HG03159 (cell line): ENCODE measurements around the gene IGFALS.

Experiments
- ATAC-seq: cut with Tn5 transposase; IDR thresholded peaks from one replicate; pipeline ENCODE4 v1.9.1; 2021; ENCODE audit warnings: mild to moderate bottlenecking, moderate library complexity; ENCODE audit not compliant: unreplicated experiment

IGFALS gene

DNA sequence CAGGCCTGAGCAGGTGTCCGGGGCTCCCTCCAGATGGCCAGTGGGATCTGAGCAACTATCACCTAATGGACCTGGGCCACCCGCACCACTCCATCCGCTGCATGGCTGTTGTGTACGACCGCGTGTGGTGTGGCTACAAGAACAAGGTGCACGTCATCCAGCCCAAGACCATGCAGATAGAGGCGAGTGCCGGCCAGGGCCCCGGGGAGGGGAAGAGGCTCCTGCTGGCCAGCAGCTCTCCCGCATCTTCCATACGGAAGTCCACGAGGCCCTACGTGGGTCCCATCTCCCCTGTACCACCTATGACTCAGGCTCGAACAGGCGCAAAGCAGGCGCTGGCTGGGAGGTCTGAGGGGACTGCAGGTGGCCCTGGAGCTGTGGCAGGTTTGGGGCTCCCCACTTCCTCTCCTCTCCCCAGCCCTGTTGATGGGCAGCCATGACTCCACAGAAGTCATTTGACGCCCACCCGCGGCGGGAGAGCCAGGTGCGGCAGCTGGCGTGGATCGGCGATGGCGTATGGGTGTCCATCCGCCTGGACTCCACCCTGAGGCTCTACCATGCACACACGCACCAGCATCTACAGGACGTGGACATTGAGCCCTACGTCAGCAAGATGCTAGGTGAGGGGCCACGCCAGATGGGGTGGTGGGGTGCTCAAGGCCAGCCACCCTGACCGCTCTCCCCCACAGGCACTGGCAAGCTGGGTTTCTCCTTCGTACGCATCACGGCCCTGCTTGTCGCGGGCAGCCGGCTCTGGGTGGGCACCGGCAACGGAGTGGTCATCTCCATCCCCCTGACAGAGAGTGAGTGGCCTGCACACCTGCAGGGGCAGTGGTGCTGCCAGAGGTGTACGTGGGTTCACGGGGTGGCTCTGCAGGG is 26.1 kb downstream of the IGFALS start:
- no peak for ATAC-seq

DNA sequence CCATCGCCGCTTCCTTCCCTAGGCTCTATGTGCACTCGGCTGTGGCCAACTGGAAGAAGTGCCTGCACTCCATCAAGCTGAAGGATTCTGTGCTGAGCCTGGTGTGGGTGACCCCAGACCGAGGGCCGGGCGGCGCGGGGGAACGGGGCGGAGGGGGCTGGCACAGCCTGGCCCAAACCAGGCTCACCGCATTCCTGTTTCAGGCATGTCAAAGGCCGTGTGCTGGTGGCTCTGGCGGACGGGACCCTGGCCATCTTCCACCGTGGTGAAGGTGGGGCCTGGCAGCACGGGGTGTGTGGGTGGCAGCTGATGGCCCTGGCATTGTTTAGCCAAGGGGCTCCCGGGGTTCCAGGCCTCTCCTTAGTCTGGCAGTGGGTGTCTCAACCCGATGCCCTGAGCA is 26.8 kb downstream of the IGFALS start:
- no peak for ATAC-seq

DNA sequence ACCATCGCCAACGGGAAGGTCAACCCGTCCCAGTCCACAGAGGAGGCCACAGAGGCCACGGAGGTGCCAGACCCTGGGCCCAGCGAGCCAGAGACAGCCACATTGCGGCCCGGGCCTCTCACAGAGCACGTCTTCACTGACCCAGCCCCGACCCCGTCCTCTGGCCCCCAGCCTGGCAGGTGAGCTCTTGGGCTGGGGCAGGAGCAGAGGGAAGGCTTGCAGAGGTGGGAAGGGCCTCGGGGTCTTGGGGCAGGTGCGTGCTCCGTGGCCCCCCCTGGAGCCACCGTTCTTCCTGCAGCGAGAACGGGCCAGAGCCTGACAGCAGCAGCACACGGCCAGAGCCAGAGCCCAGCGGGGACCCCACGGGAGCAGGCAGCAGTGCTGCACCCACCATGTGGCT is 27.3 kb downstream of the IGFALS start:
- no peak for ATAC-seq

DNA sequence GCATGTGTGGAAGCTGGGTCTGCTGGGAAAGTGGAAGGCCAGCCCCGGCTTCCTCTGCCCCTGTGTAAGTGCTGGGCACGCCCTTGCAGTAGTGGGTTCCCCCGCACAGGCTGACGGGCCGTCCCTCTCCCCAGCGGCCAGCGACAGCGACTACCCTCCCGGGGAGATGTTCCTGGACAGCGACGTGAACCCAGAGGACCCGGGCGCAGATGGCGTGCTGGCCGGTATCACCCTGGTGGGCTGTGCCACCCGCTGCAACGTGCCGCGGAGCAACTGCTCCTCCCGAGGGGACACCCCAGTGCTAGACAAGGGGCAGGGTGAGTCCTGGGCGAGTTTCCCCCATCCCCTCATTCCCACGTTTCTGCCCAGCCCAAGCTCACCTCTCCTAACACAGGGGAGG is 27.7 kb downstream of the IGFALS start:
- no peak for ATAC-seq

DNA sequence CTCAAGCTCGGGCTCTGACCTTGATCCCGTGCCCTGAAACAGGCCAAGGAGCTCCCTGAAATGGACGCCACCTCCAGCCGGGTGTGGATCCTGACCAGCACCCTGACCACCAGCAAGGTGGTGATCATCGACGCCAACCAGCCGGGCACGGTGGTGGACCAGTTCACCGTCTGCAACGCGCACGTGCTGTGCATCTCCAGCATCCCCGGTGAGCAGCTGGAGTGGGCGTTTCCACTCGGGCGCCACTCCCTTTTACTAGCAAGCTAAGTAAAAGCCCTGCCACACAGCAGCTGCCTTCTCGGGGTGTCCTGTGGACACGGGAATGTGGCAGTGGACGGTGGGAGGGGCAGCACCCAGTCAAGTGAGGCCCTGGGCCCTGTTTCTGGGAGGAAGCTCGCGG is 28.5 kb downstream of the IGFALS start:
- ATAC-seq, result no peak

DNA sequence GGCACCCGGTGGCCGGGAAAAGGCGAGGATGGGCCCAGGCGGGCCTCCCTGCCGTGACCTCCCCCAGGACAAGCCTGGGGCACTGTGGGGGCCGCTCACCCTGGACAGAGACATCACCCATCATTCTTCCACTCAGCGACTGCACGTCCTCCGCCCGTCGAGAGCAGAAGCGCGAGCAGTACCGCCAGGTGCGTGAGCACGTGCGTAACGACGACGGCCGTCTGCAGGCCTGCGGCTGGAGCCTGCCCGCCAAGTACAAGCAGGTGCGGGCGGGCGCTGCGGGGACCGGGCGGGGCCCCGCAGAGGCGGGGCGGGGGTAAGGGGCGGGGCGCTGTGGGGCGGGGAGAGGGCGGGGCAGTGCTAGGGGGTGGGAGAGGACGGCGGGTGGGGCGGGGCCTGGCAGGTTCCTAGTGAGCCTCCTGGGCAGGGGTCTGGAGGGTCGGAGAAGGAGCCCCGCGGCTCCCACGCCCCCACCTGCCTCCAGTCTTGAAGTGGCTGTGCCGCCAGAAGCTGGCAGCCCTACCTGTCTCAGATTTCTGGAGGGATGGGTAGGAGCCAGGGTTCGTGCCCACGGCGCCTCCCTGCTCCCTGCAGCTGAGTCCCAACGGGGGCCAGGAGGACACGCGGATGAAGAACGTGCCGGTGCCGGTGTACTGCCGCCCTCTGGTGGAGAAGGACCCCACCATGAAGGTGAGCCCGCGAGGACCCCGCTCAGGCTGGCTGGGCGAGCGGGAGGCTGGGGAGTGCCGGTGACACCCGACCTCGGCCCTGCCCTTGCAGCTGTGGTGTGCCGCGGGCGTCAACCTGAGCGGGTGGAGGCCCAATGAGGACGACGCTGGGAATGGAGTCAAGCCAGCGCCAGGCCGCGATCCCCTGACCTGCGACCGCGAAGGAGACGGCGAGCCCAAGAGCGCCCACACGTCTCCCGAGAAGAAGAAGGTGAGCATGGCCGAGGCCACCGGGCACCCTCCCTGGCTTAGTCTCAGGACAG is 29.7 kb downstream of the IGFALS start:
- no peak for ATAC-seq

DNA sequence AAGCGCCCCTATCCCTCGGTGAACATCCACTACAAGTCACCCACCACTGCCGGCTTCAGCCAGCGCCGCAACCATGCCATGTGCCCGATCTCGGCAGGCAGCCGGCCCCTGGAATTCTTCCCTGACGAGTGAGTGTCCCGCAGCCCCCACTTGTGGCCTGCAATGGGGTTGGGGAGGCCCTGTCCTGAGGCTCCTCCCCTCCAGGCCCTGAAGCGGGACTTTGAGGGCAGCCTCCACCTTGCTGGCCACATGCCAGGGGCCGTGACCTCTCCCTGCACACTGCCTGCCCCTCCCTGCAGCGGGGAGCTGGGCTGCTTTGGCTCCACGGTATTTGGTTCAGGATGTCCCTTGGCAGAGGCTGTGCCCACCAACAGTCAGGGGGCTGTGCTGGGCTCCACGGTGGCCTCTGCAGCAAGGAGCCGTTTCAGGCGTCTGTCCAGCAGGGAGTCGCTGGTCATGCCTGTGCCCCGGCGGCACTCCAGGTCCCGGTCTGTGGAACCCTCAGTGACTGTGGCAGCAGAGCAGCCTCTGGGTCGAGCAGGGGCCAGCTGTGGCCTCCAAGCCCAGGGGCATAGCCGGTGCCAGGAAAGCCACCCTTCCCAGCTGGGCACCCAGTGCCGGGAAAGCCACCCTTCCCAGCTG is 30.5 kb downstream of the IGFALS start:
- no peak for ATAC-seq

DNA sequence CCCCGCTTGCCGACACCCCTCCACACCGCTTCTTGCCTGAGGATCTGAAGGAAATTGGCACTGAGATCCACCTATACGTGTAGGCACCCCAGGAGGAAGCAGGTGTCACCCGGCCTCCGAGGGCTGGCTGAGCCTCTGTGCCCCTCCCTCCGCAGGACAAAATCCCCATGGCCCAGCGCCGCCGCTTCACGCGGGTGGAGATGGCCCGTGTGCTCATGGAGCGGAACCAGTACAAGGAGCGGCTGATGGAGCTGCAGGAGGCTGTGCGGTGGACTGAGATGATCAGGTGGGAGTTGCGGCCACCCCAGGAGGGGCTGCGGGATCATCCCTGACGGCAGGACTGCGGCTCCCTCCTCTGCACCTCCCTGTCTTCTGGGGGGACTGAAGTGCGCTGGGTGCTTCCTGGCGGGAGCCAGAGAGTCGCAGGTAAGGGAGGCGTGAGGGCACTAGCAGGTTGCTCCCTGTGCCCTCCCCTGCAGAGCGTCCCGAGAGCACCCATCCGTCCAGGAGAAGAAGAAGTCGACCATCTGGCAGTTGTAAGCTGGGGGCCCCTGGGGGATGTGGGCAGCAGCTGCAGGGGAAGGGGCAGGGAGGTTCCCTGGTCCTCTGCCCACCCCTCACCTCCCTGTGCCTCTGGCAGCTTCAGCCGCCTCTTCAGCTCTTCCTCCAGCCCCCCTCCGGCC is 31.2 kb downstream of the IGFALS start:
- no peak for ATAC-seq

DNA sequence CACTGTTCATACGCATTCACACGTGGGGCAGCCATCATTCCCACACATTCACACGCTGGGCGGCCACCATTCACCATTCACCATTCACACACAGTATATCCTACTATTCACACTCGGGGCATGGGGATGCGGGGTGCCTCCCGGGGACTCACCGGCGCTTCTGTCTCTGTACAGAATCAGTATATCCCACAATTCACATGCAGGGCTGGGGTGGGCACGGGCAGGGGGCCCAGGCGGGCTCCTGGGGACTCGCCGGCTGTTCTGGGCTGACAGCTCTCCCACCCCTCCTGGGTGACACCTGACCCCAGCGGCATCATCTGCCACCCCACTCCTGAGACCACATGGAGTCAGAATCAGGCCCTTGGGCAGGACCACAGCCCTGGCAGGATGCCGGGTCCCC is 31.8 kb downstream of the IGFALS start:
- ATAC-seq, result no peak

DNA sequence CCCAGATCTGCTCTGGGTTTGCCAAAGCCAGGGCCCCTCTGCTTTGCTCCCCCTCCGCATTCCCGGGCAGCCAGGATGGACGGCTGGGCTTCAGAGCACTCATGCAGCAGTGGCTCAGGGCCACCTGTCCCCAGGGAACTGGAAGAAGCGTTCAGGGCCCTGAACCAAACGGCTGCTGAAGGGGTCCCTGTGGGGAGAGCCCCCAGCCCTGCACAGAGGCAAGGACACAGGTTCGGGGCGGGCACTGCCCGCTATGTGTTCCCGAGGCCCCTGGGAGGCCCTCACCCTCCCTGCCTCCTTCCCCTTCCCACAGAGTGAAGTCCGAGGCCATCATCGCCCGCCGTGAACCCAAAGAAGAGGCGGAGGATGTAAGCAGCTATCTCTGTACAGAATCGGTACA is 32.6 kb downstream of the IGFALS start:
- no peak for ATAC-seq

DNA sequence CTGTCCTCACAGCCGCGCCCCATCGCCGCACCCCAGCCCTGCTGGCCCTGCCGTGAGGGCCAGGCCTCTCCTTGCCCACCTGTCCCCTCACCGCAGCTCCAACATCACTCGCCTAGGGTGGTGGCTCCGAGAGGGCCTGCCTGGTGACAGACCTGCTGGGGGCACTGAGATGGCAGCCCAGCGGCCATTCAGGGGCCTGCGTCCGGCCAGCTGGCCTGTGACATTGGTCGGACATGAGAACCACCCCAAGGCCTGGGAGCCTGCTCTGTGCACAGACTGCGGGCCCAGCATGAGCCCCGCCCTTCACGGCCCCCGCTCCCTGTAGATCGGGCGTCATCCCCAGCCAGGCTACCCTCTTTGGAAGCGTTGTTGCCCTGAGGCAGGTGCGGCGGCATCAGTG is 34.0 kb downstream of the IGFALS start:
- no peak for ATAC-seq

DNA sequence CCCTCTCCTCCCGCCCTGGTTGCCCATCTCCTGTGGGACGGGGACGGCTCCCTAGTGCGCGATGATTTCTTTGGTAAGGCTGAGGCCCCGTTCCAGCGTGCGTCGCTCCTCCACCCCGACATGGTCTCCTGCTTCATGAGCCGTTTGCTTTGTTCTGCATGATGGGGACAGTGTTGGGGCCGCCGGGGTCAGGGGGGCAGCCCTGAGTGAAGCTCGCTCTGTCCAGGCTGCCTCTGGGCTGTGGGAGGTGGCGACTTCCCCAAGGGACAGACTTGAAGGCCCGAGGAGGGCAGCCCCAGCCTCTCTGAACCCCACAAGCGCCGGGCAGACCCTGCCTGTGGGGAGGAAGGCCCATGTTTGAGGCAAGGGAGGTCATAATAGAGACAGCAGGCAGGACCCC is 34.6 kb downstream of the IGFALS start:
- ATAC-seq, result no peak

DNA sequence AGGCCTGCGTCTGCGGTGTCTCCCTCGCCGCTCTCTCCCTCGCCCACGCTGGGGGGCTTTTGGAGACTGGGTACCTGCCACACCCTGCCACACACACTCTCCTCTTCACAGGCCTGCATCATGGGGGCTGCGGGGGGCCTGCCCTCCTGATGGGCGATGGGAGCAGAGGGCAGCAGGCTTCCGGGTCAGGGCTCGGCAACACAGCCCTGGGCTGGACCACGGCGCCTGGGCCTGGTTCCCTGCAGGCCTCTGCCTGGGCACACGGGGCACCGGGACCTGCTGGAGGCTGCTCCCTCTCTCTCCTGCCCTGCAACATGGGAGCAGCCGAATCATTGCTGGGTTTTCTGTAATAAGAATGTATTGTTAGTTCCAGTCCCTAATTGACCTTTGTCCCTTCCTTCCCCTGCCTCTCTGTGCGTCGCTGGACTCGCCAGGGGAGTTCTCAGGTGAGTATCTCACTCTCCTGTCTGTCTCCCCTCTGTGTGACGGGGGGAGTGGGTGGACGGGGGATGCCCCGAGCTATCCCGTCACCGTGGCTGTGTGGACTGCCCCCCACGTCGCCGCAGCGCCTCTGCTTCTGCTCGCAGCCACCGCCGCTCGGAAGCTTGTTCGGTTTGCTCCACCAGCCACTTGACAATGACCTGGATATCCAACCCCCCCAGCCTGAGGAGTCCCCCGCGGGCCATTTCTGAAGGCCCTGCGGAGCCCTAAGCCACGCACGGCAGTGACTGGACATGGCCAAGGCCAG is 35.6 kb downstream of the IGFALS start:
- ATAC-seq, result no peak

DNA sequence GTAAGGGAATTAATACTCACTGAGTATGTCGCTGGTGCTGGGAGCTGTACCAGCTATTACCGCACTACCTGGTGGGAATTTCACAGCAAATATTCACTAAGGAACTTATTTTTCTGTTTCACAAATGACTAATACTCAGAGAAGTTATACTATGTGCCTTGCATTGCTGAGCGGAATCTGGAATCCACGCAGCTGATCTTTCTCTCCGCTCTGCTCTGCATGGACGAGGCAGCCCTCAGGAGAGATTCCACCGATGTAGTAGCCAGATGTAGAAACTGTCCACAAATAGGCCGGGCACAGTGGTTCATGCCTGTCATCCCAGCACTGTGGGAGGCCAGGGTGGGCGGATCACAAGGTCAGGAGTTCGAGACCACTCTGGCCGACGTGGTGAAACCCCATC is 39.3 kb downstream of the IGFALS start:
- ATAC-seq, result no peak

DNA sequence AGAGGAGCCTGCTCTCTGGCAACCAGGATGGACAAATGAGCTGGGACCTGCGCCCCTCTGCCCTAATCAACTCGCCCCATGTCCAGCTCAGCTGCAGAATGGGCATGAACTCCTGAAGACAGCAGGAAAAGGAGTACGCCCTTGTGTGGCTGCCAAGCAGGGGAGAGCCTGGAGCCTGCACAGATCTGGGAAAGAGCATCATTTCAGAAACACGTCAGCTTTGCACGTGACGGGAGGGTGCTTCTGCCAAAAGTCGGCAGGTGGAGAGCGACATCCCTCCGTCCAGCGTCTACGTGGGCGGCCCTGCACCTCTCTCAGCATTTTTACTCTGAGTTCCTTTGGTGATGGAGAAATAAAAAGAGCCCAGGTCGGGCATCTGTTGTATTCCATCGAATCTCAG is 40.7 kb downstream of the IGFALS start:
- ATAC-seq, result no peak

DNA sequence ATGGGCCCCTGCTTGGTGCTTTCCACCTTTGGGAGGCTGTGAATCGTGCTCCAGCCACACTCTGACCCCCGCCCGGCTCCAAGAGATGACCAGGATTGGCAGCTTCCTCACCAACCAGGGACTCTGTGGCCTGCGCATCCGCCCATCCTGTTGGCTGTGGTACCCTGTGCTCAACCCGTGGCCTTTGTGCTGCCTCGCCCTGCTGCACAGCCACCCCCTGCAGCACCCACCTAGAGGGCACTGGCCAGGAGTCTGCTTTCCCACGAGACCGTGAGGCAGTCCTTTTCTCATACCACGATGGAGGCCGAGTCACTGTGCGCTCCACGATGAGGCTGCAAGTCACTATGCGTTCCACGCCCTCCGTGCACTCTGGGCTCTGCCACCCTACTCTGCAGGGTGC is 41.6 kb downstream of the IGFALS start:
- no peak for ATAC-seq

DNA sequence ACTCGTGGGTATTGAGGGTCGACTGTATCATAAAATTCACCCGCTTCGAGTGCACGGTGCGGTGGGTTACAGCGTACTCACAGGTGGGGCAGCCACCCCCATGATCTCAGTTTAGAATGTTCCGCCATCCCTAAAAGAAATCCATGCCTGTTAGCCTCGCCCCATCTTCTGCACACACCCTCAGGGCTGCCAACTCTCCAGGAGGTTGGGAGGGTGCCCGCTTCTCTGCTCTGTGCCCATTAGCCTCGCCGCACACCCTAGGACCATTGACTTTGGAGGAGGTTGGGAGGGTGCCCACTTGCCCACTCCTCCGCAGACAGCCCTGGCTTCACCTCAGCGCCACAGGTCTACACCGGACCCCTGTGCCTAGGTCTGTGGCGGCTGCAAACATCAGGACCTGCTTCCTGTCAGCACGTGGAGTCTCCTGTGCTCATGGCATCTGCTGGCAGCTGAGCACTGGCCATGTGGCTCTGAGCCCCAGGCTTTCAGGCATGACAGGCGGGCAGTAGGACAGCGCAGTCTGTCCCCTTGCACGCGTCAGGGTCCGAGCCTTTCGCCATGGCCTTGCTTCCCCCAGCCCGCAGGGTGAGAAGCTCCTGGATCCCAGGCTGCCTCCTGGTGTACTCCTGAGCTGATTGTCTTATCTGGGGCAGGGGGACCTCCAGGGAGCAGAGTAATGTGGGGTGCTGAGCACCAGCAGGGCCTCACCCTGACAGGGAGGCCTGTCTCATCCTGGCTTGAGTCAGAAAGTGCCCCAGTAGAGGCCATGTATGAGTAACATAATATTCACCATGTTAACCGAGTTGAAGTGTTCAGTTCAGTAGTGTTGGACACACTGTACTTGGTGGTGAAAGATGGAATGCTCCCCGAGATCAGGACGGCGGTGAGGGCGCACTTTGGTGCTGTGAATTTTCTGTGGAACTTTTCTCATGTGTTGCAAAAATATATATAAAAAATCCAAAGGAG is 44.1 kb downstream of the IGFALS start:
- ATAC-seq, result no peak

DNA sequence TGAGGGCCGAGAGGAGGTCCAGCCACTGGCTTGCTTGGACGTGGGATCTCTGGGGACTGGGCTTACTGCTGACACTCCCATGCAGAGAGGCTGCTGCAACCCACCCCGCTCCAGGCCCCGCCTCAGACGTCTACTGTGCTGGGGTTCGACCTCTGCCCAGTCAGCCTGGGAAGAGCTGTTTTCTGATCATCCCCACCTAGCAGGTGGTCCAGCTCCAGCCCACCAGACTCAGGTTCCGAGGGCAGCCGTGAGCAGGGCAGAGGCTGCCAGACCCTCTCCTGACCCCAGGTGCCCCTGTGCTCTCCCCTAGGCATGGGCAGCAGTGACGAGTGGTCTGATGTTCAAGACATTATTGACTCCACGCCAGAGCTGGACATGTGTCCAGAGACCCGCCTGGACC is 45.6 kb downstream of the IGFALS start:
- no peak for ATAC-seq

DNA sequence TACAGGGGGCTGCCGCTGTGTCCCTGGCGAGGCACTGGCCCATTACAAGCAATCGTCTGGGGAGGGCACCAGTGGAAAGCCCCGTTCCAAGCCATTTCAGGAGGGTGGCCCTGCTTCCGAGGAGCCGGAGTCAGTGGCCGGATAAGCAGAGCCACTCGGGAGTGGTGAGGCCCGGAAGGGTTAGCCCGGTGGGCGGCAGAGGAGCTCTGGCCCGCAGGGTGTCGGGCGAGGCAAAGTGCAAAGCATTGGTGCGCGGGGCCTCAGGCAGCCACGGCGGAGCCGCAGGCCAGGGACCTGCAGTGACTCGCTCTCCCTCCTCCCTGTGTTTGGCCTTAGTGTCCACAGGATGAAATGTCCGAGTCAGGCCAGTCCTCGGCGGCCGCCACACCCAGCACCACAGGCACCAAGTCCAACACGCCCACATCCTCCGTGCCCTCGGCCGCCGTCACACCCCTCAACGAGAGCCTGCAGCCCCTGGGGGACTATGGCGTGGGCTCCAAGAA is 46.8 kb downstream of the IGFALS start:
- no peak for ATAC-seq
